Stimulated activated CD8-positive, alpha-beta memory T cell treated with anti-CD3 and anti-CD28 coated beads, Interleukin-15, amount 100 ng/mL, for 24 hours (primary cell): ENCODE measurements around the gene BEX3.
A peak's percentile ranks its signal among the peaks of the same experiment; 100 is the strongest.
"Not testable (repeated sequence)": the region's sequence is repeated elsewhere in the genome, so short reads cannot be mapped to it uniquely, and the experiment has no call there.

ENCODE experiments used
- DNase-seq: peaks from one replicate; pipeline ENCODE4 v3.0.0-alpha.2; 2020; ENCODE audit warnings: low read depth

BEX3 gene

GRCh38 chrX:103382877-103383276, 6.5 kb downstream of the BEX3 start:
- no peak for DNase-seq

GRCh38 chrX:103384672-103385071, 8.3 kb downstream of the BEX3 start:
- no peak for DNase-seq

GRCh38 chrX:103385283-103385830, 9.0 kb downstream of the BEX3 start:
- not testable (repeated sequence) for DNase-seq

- no peak for DNase-seq
Observed at GRCh38 chrX:103386332-103386731, 10.0 kb downstream of the BEX3 start.

GRCh38 chrX:103393487-103393886, 17.1 kb downstream of the BEX3 start:
- DNase-seq = no peak

GRCh38 chrX:103396186-103396585, 19.8 kb downstream of the BEX3 start:
- no peak for DNase-seq

GRCh38 chrX:103396660-103397059, 20.3 kb downstream of the BEX3 start:
- DNase-seq = no peak

GRCh38 chrX:103397707-103398106, 21.4 kb downstream of the BEX3 start:
- DNase-seq = no peak

- no peak for DNase-seq
Observed at GRCh38 chrX:103398421-103398864, 22.1 kb downstream of the BEX3 start.

- DNase-seq = no peak
Observed at GRCh38 chrX:103399744-103400143, 23.4 kb downstream of the BEX3 start.

- DNase-seq = no peak
Observed at GRCh38 chrX:103400931-103401330, 24.6 kb downstream of the BEX3 start.

GRCh38 chrX:103404231-103405008, 28.1 kb downstream of the BEX3 start:
- peak; percentile 1 for DNase-seq

- no peak for DNase-seq
Observed at GRCh38 chrX:103405009-103405333, 28.6 kb downstream of the BEX3 start.

- DNase-seq = no peak
Observed at GRCh38 chrX:103406256-103406655, 29.9 kb downstream of the BEX3 start.

- no peak for DNase-seq
Observed at GRCh38 chrX:103407776-103408175, 31.4 kb downstream of the BEX3 start.

GRCh38 chrX:103411721-103412120, 35.4 kb downstream of the BEX3 start:
- not testable (repeated sequence) for DNase-seq

- DNase-seq = no peak
Observed at GRCh38 chrX:103413705-103414387, 37.5 kb downstream of the BEX3 start.

- DNase-seq = no peak
Observed at GRCh38 chrX:103414561-103414960, 38.2 kb downstream of the BEX3 start.

- DNase-seq = no peak
Observed at GRCh38 chrX:103415068-103415467, 38.7 kb downstream of the BEX3 start.

- DNase-seq = no peak
Observed at GRCh38 chrX:103415528-103415927, 39.2 kb downstream of the BEX3 start.

- no peak for DNase-seq
Observed at GRCh38 chrX:103417370-103417769, 41.0 kb downstream of the BEX3 start.

- no peak for DNase-seq
Observed at GRCh38 chrX:103417933-103418332, 41.6 kb downstream of the BEX3 start.

GRCh38 chrX:103418811-103419340, 42.5 kb downstream of the BEX3 start:
- no peak for DNase-seq
